Type B pancreatic cell (in vitro differentiated cells): ENCODE measurements around the gene CLEC18A. TPM values are rescaled to one million over a fixed set of nuclear protein-coding genes. Genes with fewer than 3 reads are reported as not detected.
A peak's percentile ranks its signal among the peaks of the same experiment; 100 is the strongest.
"Not testable (repeated sequence)": the region's sequence is repeated elsewhere in the genome, so short reads cannot be mapped to it uniquely, and the experiment has no call there.

Experiments used
- DNase-seq: peaks from one replicate; pipeline ENCODE4 v3.0.0; 2021; ENCODE audit warnings: mixed read lengths; ENCODE audit not compliant: unreplicated experiment; ENCODE audit errors: extremely low spot score
- H3K27ac Mint-ChIP-seq: 2 replicates; pipeline ENCODE4 v1.8.0; 2021; ENCODE audit warnings: mild to moderate bottlenecking, mixed read lengths
- H3K27me3 Mint-ChIP-seq: 2 replicates; pipeline ENCODE4 v1.8.0; 2021; ENCODE audit warnings: mixed read lengths
- H3K36me3 Mint-ChIP-seq: 2 replicates; pipeline ENCODE4 v1.8.0; 2021; ENCODE audit warnings: mixed read lengths
- H3K4me1 Mint-ChIP-seq: one replicate; pipeline ENCODE4 v1.8.0; 2021; ENCODE audit warnings: mixed read lengths; ENCODE audit not compliant: unreplicated experiment
- H3K4me3 Mint-ChIP-seq: 2 replicates; pipeline ENCODE4 v1.8.0; 2021; ENCODE audit warnings: mild to moderate bottlenecking, mixed read lengths
- H3K9me3 Mint-ChIP-seq: 2 replicates; pipeline ENCODE4 v1.8.0; 2021; ENCODE audit warnings: mixed read lengths
- microRNA-seq: library from miRNA; unstranded; fragments of <30 nt; microRNA quantifications from one replicate; pipeline ENCODE4, GENCODE V29; 2020
- total RNA-seq: library from RNA; stranded (reverse); gene quantifications from 2 replicates; pipeline ENCODE4 v1.2.1, GENCODE V29; 2021; ENCODE audit warnings: low replicate concordance

Gene CLEC18A
- total RNA-seq, 1 donor from 2014 or later: 5.4 TPM

DNA sequence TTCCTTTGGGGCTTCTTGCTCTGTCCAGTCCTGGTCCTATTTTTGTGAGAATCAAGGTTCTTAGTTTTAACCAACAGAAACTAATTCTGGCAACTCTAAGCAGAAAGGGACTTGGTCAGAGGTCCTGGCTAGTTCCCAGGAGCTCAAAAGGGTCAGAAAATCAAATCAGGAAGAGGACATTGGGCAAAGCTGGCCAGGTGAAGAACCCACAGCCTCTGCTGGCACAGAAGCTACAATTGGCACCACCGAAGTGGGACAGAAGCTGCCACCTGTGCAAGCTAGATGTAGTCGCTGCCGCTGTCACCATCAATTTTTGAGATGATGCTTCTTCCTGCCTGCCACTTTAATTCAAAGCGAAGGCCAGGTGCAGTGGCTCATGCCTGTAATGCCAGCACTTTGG is 18.5 kb downstream of the CLEC18A start:
- not testable (repeated sequence) for H3K27me3 Mint-ChIP-seq, H3K27ac Mint-ChIP-seq, DNase-seq, H3K36me3 Mint-ChIP-seq, H3K4me1 Mint-ChIP-seq, H3K9me3 Mint-ChIP-seq, H3K4me3 Mint-ChIP-seq

DNA sequence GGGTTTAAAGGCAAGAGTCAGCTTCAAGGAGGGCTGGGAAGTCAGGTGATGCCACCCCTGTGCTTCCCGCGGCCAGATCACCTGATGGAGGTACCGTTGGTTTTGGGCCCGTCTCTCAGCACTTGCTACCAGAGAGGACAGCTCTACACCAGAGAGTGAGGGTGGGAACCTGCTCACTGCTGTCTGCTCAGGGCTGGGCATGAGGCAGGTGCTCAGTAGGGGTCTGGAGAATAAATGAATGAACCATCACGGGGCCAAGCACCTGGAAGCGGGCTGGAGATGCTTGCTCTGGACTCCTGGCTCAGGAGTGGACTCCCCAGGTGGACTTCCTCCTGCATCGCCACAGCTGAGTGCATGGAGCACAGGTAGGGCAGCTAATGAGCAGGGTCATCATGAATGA is 21.0 kb downstream of the CLEC18A start:
- H3K36me3 Mint-ChIP-seq, H3K27me3 Mint-ChIP-seq, H3K27ac Mint-ChIP-seq, H3K4me1 Mint-ChIP-seq, H3K4me3 Mint-ChIP-seq, H3K9me3 Mint-ChIP-seq, DNase-seq: not testable (repeated sequence)

DNA sequence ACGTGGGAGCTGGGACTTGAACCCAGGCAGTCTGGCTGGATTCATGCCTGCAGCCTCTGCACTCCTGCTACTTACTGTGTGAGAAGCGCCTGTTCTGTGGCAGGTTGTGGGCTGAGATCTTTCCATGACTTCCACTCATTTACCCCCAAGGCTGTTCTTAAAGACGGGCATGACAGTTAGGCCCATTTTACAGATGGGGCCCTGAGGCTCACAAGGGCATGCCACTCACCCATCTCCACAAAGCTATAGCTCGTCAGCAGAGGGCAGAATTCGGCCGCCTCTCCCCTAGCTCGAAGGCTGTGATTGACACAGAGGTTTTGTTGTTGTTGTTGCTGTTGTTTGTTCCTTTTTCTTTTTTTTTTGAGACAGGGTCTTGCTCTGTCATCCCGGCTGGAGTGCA is 21.8 kb downstream of the CLEC18A start:
- not testable (repeated sequence) for H3K9me3 Mint-ChIP-seq, H3K27ac Mint-ChIP-seq, DNase-seq, H3K36me3 Mint-ChIP-seq, H3K4me3 Mint-ChIP-seq, H3K27me3 Mint-ChIP-seq, H3K4me1 Mint-ChIP-seq

DNA sequence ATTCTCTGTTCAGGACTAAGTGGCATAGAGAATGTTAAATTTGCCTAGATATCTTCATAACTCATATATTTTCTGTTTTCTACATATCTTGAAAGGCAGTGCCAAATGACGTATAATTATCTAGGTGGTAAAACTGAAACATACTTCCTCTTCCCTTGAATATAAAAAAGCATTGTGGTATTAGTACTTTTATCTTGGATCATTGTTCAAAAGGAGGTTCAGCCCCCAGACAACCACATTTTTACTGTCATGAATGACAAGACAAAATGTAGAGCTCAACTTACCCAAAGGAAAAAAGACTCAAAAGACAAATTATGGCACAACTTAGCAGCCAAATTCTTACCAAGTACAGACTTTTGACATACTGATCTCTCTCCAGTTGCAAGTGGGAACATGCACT is 34.1 kb downstream of the CLEC18A start:
- H3K9me3 Mint-ChIP-seq, H3K4me3 Mint-ChIP-seq: not testable (repeated sequence)

DNA sequence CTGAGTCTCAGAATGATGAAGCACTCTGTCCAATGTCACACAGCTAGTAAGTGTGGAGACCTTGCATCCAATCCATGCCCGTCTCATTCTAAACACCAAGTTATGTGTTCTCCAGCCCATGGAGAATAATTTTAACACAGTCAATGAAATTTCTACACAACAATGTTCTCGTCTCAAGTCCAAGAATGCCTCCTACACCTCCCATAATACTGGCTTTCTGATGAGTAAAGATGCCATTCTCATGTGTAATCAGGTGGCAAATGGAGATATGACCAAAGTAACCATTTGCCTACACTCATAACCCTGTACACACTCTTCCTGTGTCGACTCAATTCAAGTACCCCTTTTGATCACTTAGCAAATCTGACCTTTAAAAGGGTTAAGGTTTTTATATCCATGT is 46.8 kb downstream of the CLEC18A start:
- H3K36me3 Mint-ChIP-seq, H3K4me3 Mint-ChIP-seq, H3K27ac Mint-ChIP-seq, DNase-seq, H3K4me1 Mint-ChIP-seq, H3K27me3 Mint-ChIP-seq, H3K9me3 Mint-ChIP-seq: not testable (repeated sequence)

More for the DNA sequence above, 34.1 kb downstream of the CLEC18A start:
- H3K27ac Mint-ChIP-seq, DNase-seq, H3K36me3 Mint-ChIP-seq, H3K4me1 Mint-ChIP-seq, H3K27me3 Mint-ChIP-seq: not testable (repeated sequence)

DNA sequence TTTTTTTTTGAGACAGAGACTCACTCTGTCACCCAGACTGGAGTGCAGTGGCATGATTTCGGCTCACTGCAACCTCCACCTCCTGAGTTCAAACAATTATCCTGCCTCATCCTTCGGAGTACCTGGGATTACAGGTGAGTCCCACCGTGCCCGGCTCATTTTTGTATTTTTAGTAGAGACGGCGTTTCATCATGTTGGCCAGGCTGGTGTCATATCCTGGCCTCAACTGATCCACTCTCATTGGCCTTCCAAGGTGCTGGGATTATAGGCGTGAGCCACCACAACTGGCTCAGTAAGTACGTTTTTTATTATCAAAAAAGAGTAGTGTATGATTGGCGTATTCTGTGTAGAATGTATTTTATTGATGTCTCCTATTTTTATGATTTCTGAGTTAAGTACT is 48.7 kb downstream of the CLEC18A start:
- H3K27me3 Mint-ChIP-seq, H3K36me3 Mint-ChIP-seq, DNase-seq, H3K4me1 Mint-ChIP-seq, H3K9me3 Mint-ChIP-seq, H3K4me3 Mint-ChIP-seq, H3K27ac Mint-ChIP-seq: not testable (repeated sequence)

DNA sequence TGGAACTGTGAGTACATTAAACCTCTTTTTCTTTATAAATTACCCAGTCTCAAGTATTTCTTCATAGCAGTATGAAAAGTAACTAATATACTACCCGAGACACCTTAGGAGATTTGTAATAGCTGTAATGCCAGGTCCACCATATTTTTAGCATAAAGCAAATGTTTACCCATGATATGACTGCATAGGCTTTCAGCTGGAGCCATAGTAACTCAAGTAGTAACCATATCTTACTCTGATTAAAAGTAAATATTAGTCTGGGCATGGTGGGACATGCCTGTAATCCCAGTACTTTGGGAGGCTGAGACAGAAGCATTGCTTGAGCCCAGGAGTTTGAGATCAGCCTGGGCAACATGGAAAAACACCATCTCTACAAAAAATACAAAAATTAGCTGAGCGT is 52.4 kb downstream of the CLEC18A start:
- not testable (repeated sequence) for H3K27ac Mint-ChIP-seq, H3K4me1 Mint-ChIP-seq, H3K9me3 Mint-ChIP-seq

DNA sequence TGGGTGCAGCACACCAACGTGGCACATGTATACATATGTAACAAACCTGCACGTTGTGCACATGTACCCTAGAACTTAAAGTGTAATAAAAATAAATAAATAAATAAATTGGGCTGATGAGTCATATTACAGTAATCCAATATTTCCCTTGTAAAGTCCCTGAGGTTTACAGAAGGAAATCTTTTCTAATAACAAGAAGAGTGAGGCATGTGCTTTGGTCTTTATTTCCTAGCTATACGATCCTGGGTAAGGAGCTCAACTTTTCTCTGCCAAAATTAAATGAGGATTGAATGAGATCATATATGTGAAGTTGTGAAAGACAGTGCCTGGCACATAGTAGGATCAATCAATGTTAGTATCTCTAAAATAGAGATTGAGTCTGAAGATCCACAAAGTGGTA is 57.5 kb downstream of the CLEC18A start:
- H3K27ac Mint-ChIP-seq, H3K9me3 Mint-ChIP-seq, H3K27me3 Mint-ChIP-seq, H3K4me3 Mint-ChIP-seq, H3K4me1 Mint-ChIP-seq, DNase-seq: not testable (repeated sequence)
- peaks cover 19% of the 10 kb centered on the region for H3K36me3 Mint-ChIP-seq

More for the DNA sequence above, 52.4 kb downstream of the CLEC18A start:
- H3K36me3 Mint-ChIP-seq: peaks cover 15% of the 10 kb centered on the region
- not testable (repeated sequence) for DNase-seq, H3K4me3 Mint-ChIP-seq, H3K27me3 Mint-ChIP-seq

DNA sequence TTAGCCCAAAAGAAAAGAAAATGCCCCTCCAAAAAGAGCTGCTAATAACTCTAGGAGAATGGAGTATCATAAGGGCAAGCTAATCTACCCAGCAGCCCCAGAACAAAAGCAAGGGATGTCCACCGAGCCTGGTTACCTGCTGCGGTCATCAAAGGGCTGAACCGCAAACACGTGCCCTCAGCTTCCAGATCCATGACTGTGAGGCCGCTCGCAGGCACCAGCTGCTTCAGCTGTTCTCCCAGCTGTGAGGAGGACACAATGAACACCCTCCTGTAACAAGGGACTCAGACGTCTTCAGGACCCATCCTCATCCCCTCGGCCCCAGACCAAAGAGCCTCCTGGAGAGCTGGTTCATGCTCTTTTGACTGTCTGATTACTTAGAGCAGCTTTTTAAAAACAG is 59.5 kb downstream of the CLEC18A start:
- H3K27me3 Mint-ChIP-seq, H3K4me3 Mint-ChIP-seq, H3K4me1 Mint-ChIP-seq, H3K9me3 Mint-ChIP-seq, DNase-seq, H3K27ac Mint-ChIP-seq: not testable (repeated sequence)
- H3K36me3 Mint-ChIP-seq: peaks cover 16% of the 10 kb centered on the region

DNA sequence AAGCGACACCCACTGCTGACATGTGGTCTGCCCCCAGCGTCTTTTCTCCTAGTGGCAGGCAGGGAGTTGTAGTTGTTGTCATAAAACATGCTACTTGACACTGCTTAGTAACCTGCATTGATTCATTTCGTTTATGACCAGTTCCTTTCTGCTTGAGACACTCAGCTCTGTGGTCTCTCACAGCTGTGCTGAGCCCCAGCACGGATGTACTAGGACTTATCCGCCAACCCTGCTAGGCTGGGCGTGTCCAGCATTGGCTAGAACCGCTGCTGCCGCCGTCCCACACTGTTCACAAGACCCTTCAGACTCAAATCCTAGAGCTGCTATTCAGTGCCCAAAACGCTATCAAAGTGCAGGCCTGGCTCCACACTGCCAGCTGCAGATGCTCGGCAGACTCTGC is 60.0 kb downstream of the CLEC18A start:
- not testable (repeated sequence) for H3K4me3 Mint-ChIP-seq, H3K4me1 Mint-ChIP-seq, H3K27ac Mint-ChIP-seq, H3K9me3 Mint-ChIP-seq, H3K27me3 Mint-ChIP-seq, DNase-seq
- H3K36me3 Mint-ChIP-seq: peaks cover 20% of the 10 kb centered on the region

DNA sequence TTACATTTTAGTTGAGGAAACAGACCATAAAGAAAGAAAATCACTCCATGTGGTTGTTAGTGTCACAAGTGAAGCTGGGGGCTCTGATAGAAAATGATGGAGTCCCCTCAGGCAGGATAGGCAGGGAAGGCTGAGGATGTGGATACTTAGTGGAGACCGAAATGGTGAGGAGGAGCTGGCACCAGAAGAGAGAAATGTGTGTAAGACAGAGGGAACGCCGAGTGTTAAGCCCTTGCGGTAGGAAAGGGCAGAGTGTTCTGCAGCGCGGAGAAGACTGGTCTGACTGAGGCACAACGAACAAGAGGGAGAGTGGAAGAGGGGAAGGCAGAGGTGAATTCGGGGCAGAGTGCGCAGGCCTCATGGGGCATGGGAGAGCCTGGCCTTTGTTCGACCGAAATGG is 61.2 kb downstream of the CLEC18A start:
- not testable (repeated sequence) for H3K4me3 Mint-ChIP-seq, H3K4me1 Mint-ChIP-seq, H3K27me3 Mint-ChIP-seq, DNase-seq, H3K9me3 Mint-ChIP-seq, H3K27ac Mint-ChIP-seq
- peaks cover 14% of the 10 kb centered on the region for H3K36me3 Mint-ChIP-seq

DNA sequence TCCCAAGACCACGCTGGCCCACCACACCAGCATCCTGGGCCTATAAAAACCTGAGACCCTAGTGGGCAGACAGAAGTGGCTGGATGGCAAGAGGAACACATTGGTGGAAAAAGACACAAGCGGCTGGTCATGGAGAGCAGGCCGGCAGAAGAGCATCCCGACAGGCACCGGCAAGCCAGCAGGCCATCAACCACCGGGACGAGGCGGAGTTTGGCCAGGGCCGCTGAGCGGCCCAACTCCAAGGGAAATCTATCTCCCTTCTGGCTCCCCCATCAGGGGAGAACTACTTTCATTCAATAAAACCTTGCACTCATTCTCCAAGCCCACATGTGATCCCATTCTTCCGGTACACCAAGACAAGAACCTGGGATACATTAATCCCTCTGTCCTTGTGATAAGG is 61.8 kb downstream of the CLEC18A start:
- not testable (repeated sequence) for H3K4me3 Mint-ChIP-seq, H3K27ac Mint-ChIP-seq, H3K27me3 Mint-ChIP-seq, DNase-seq, H3K9me3 Mint-ChIP-seq, H3K4me1 Mint-ChIP-seq
- peaks cover 14% of the 10 kb centered on the region for H3K36me3 Mint-ChIP-seq

Small RNAs within 50 kb of the gene (microRNA-seq; reads per million reads assigned to microRNA genes)
- gene MIR140: 741 reads per million, percentile 80 among the genes with 10 or more reads in this experiment

Other genes starting within 250 kb of the CLEC18A start
- 112 and 159 TPM in 2 replicates for gene NQO1, start 224.8 kb upstream of the CLEC18A start, total RNA-seq
- gene NOB1, start 196.4 kb upstream of the CLEC18A start, total RNA-seq: 52.3 and 60.3 TPM in 2 replicates
- 37.2 and 38.8 TPM in 2 replicates for gene WWP2, start 189.0 kb upstream of the CLEC18A start, total RNA-seq
- 15.3 and 29.9 TPM in 2 replicates for gene PDPR, start 163.0 kb downstream of the CLEC18A start, total RNA-seq
- 1.1 TPM in 1 of 2 replicates, not detected in the other for gene CLEC18C, start 222.5 kb downstream of the CLEC18A start, total RNA-seq